CD1c-positive myeloid dendritic cell (primary cell): ENCODE data around the gene TMEM100.
A peak's percentile ranks its signal among the peaks of the same experiment; 100 is the strongest.

Experiments used
- DNase-seq: peaks from one replicate; pipeline ENCODE4 v3.0.0-alpha.2; 2016; ENCODE audit errors: extremely low spot score

Gene TMEM100

GRCh38 chr17:55722742-55723487 is at the start of gene TMEM100:
TSS of gene TMEM100 (minus strand) at chr17:55722864. CDS start at chr17:55721070, 1,794 bp downstream.
- DNase-seq = no peak

GRCh38 chr17:55772086-55772485 is 49.4 kb upstream of the TMEM100 start:
- no peak for DNase-seq

- peak; percentile 38 for DNase-seq
These were observed 47.7 kb upstream of the TMEM100 start for GRCh38 chr17:55770196-55770870.

- DNase-seq = peak; percentile 11
These were observed 46.9 kb upstream of the TMEM100 start for GRCh38 chr17:55769625-55770000.

- no peak for DNase-seq
These were observed 46.4 kb upstream of the TMEM100 start for GRCh38 chr17:55768936-55769624.

GRCh38 chr17:55765472-55765871 is 42.8 kb upstream of the TMEM100 start:
- DNase-seq = no peak

- DNase-seq = no peak
These were observed 41.9 kb upstream of the TMEM100 start for GRCh38 chr17:55764610-55765009.

- peak; percentile 29 for DNase-seq
These were observed 41.2 kb upstream of the TMEM100 start for GRCh38 chr17:55763856-55764255.

- no peak for DNase-seq
These were observed 39.6 kb upstream of the TMEM100 start for GRCh38 chr17:55762086-55762858.

- no peak for DNase-seq
These were observed 38.1 kb upstream of the TMEM100 start for GRCh38 chr17:55760643-55761355.

- no peak for DNase-seq
These were observed 35.5 kb upstream of the TMEM100 start for GRCh38 chr17:55758171-55758570.

GRCh38 chr17:55757659-55758058 is 35.0 kb upstream of the TMEM100 start:
- no peak for DNase-seq

GRCh38 chr17:55756689-55757088 is 34.0 kb upstream of the TMEM100 start:
- no peak for DNase-seq

GRCh38 chr17:55751720-55752250 is 29.1 kb upstream of the TMEM100 start:
- no peak for DNase-seq

- peak; percentile 91 for DNase-seq
These were observed 28.3 kb upstream of the TMEM100 start, which contains the start of gene PCTP for GRCh38 chr17:55750750-55751657. TSS of gene PCTP (plus strand) at chr17:55751051. CDS start at chr17:55751104, 53 bp downstream.

- DNase-seq = no peak
These were observed 27.3 kb upstream of the TMEM100 start for GRCh38 chr17:55749985-55750384.

- DNase-seq = no peak
These were observed 26.2 kb upstream of the TMEM100 start for GRCh38 chr17:55748841-55749240.

GRCh38 chr17:55747209-55747608 is 24.5 kb upstream of the TMEM100 start:
- DNase-seq = no peak

- DNase-seq = no peak
These were observed 23.8 kb upstream of the TMEM100 start for GRCh38 chr17:55746466-55746865.

- no peak for DNase-seq
These were observed 22.6 kb upstream of the TMEM100 start for GRCh38 chr17:55745258-55745657.
